Measurements from ENCODE around the gene STAT1. TPM values are rescaled to one million over a fixed set of nuclear protein-coding genes. Genes with fewer than 3 reads are reported as not detected.

Gene STAT1
- total RNA-seq, 4 donors from 2014 or later, result 23.2 to 67.8 (median 52.2) TPM

- H3K4me3 ChIP-seq, result no peak overlapping the region
- no peaks in the 10 kb centered on the region for H3K9me3 ChIP-seq
- DNase-seq, result no peak
- H3K36me3 ChIP-seq, result peaks cover 0 to 88% (median 44%) of the 10 kb centered on the region in 4 donors
- 94 to 95% methylated on average over 3 to 5 of the region's 5 CpGs for WGBS, 2 donors (ENCODE audit: low coverage in 1 of 2)
- intact Hi-C loops (cut with DNase I; ENCODE audit: low total_unique reads) (no loop called here), in situ Hi-C loops (cut with MboI; ENCODE audit: low pct_ligation_motif_present in 1 of 4, low pct_unique_long_range_greater_than_20kb in 1 of 4, low sequenced_read_pairs in 3 of 4) (no loop called here)
- no peak overlapping the region for H3K27ac ChIP-seq
- no peak for TF ChIP-seq CTCF (IDR thresholded peaks at IDR 0.05)
- no peak for TF ChIP-seq POLR2A (IDR thresholded peaks at IDR 0.05)
- no peak for TF ChIP-seq EP300 (IDR thresholded peaks at IDR 0.05; ENCODE audit: low read depth)
- no peak for TF ChIP-seq POLR2AphosphoS5 (IDR thresholded peaks at IDR 0.05)
- H3K4me1 ChIP-seq, result peaks cover 0 to 8% (median 0%) of the 10 kb centered on the region in 4 donors
- H3K27me3 ChIP-seq, result no peaks in the 10 kb centered on the region
These were observed 36.5 kb downstream of the STAT1 start for GRCh38 chr2:190977505-190977904.

GRCh38 chr2:190976521-190976920 lies 37.5 kb downstream of the STAT1 start:
- DNase-seq, result no peak
- no peak overlapping the region for H3K4me3 ChIP-seq
- H3K27me3 ChIP-seq, result no peaks in the 10 kb centered on the region
- H3K36me3 ChIP-seq, result peaks cover 0 to 85% (median 41%) of the 10 kb centered on the region in 4 donors
- H3K9me3 ChIP-seq, result no peaks in the 10 kb centered on the region
- peaks cover 0 to 8% (median 0%) of the 10 kb centered on the region in 4 donors for H3K4me1 ChIP-seq
- TF ChIP-seq POLR2A (IDR thresholded peaks at IDR 0.05), result no peak
- TF ChIP-seq EP300 (IDR thresholded peaks at IDR 0.05; ENCODE audit: low read depth), result no peak
- no peak for TF ChIP-seq POLR2AphosphoS5 (IDR thresholded peaks at IDR 0.05)
- no peak for TF ChIP-seq CTCF (IDR thresholded peaks at IDR 0.05)
- in situ Hi-C loops (cut with MboI; ENCODE audit: low pct_ligation_motif_present in 1 of 4, low pct_unique_long_range_greater_than_20kb in 1 of 4, low sequenced_read_pairs in 3 of 4) (no loop called here), intact Hi-C loops (cut with DNase I; ENCODE audit: low total_unique reads) (no loop called here)
- 92 to 94% methylated on average over 2 of the region's 2 CpGs for WGBS, 2 donors (ENCODE audit: low coverage in 1 of 2)
- no peak overlapping the region for H3K27ac ChIP-seq

DNA sequence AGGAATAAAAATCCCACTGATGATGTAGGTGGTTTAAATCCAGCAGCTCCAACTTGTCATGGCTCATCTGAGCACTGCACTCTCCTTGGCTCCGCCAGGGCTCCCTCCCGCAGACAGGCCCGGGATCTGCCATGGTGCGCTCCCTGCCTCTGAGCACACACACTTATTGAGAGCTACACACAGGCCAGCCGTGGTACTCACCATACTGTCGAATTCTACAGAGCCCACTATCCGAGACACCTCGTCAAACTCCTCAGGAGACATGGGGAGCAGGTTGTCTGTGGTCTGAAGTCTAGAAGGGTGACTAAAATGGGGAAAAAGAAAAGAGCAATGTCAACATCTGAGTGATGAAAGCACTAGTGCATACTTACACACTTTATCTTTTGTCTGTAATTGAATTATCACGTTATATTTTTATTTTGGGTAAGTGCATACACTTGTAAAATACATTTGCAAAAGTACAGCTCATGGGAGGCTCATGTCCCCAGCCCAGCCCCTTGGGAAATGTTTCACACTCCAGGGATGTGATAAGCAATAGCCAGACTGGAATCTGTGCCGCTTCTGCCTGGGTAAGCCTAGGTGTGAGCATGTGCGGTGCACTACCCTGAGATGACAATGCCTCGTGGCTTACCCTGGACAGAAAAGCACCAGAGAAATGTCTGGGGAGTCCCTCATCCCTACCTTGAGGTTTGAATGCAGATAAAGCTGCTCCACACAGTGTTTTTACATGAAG lies 39.2 kb downstream of the STAT1 start:
- Histone ChIP-seq H3K27ac (no peak overlapping the region), H3K4me1 (peaks cover 0 to 2% (median 0%) of the 10 kb centered on the region in 4 donors), H3K4me3 (no peak overlapping the region), H3K27me3 (no peaks in the 10 kb centered on the region), H3K36me3 (peaks cover 0 to 97% (median 37%) of the 10 kb centered on the region in 4 donors), H3K9me3 (no peaks in the 10 kb centered on the region)
- intact Hi-C loops (cut with DNase I; ENCODE audit: low total_unique reads) (no loop called here), in situ Hi-C loops (cut with MboI; ENCODE audit: low pct_ligation_motif_present in 1 of 4, low pct_unique_long_range_greater_than_20kb in 1 of 4, low sequenced_read_pairs in 3 of 4) (no loop called here)
- no peak for DNase-seq
- TF ChIP-seq CTCF (IDR thresholded peaks at IDR 0.05) (no peak), POLR2A (IDR thresholded peaks at IDR 0.05) (no peak), POLR2AphosphoS5 (IDR thresholded peaks at IDR 0.05) (no peak), EP300 (IDR thresholded peaks at IDR 0.05; ENCODE audit: low read depth) (no peak)
- WGBS, 2 donors (ENCODE audit: low coverage in 1 of 2), result 88 to 92% methylated on average over 9 to 12 of the region's 12 CpGs

DNA sequence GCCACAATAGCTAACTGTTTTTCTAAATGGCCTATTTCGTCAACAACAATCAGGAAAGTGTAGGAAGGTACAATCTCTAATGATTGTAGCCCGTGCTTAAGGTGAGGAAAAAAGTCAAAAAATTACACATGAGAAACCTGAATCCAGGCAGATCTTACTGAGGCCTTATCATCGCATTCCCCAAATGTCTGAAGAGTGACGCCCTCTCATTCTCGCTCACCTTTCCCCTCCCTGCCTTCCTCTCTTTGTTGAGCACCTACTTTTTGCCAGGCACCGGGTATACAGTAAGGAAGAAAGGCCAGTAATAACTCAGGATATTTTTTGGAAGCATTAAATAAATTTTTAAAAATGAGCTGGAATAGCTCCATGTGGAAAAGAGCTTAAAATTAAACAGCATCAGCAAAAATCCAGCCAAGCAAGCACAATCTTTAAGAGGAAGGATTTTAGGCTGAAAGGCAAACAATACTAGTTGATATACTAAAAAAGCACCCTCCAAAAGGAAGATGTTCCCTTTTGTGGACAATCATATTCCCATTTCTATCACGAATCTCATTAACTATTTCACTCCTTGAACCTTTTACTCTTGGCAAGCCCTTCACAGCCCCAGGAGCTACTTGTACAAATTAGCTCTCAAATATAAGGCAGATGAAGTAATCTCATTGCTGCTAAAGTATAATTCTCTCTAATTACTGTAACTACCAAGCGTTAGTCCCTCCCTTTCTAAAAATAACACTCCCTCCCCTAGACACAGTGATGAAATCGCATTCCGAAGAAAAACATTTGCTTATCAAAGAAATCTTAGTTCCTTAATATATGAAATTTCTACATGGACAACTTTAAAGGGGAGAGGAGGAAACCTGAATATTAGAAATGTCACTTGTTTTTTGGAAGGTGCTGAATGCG lies 40.0 kb downstream of the STAT1 start:
- H3K4me3 ChIP-seq, result no peak overlapping the region
- WGBS, 2 donors (ENCODE audit: low coverage in 1 of 2), result 88 to 92% methylated on average over 11 of the region's 11 CpGs
- TF ChIP-seq CTCF (IDR thresholded peaks at IDR 0.05), result no peak
- TF ChIP-seq EP300 (IDR thresholded peaks at IDR 0.05; ENCODE audit: low read depth), result no peak
- no peak for TF ChIP-seq POLR2A (IDR thresholded peaks at IDR 0.05)
- TF ChIP-seq POLR2AphosphoS5 (IDR thresholded peaks at IDR 0.05), result no peak
- peaks cover 0 to 97% (median 37%) of the 10 kb centered on the region in 4 donors for H3K36me3 ChIP-seq
- no peak for DNase-seq
- no peak overlapping the region for H3K27ac ChIP-seq
- intact Hi-C loops (cut with DNase I; ENCODE audit: low total_unique reads) (no loop called here), in situ Hi-C loops (cut with MboI; ENCODE audit: low pct_ligation_motif_present in 1 of 4, low pct_unique_long_range_greater_than_20kb in 1 of 4, low sequenced_read_pairs in 3 of 4) (no loop called here)
- H3K27me3 ChIP-seq, result no peaks in the 10 kb centered on the region
- H3K4me1 ChIP-seq, result no peaks in the 10 kb centered on the region
- no peaks in the 10 kb centered on the region for H3K9me3 ChIP-seq
